ACHN (cell line): ENCODE results near the gene TMEM86B.

Source experiments
- DNase-seq: peaks from one replicate; pipeline ENCODE4 v3.0.0-alpha.2; 2015
- in situ Hi-C: cut with HindIII; loops from 2 replicates; pipeline ENCODE4 v1.10.0; 2017; ENCODE audit warnings: low sequenced_read_pairs, low pct_ligation_motif_present, low pct_unique_long_range_greater_than_20kb

Gene TMEM86B

DNA sequence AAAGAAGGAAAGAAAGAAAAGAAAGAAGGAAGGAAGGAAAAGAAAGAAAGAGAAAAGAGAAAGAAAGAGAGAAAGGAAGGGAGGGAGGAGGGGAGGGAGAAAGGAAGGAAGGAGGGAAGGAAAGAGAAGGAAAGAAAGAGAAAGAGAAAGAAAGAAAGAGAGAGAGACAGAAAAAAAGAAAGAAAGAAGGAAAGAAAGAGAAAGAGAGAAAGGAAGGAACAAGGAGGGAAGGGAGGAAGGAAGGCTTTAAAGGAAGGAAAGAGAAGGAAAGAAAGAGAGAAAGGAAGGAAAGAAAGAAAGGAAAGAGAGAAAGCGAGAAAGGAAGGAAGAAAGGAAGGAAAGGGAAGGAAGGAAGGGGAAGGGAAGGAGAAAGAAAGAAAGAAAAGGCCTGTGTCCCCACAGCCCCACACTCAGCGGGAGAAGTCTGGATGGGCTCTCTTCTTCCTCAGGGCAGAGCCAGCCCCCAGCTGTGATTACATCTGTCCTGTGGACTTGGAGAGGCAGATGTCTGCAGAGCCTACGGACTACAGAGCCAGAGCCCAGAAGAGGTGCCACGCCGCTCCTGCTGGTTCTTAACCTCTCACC is 28.9 kb downstream of the TMEM86B start:
- in situ Hi-C loops, result no loop called here
- DNase-seq, result no peak

DNA sequence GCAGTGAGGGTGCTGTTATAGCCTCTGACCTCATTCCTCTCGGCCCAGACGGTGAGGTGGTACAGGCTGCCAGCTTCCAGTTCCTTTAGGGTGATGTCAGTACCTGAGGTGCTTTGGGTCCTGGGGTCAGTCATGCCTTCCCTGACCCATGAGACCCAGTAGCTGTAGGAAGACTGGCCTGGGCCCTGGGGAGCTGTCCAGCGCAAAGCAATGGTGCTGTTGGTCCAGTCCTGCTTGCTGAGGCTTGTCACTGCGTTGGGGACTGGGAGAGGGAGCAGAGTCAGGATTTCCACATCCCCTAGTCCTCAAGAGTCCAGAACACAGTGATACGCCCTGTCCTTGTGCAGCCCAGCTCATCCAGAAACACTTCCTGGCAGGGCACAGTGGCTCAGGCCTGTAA is 29.9 kb downstream of the TMEM86B start:
- in situ Hi-C loops, result no loop called here
- no peak for DNase-seq

- DNase-seq, result no peak
- in situ Hi-C loops, result no loop called here
Measured at GRCh38 chr19:55197528-55197927, 31.0 kb downstream of the TMEM86B start.

GRCh38 chr19:55196803-55197202 is 31.8 kb downstream of the TMEM86B start:
- in situ Hi-C loops, result no loop called here
- DNase-seq, result no peak

GRCh38 chr19:55193481-55193880 is 35.1 kb downstream of the TMEM86B start:
- DNase-seq, result no peak
- in situ Hi-C loops, result no loop called here

DNA sequence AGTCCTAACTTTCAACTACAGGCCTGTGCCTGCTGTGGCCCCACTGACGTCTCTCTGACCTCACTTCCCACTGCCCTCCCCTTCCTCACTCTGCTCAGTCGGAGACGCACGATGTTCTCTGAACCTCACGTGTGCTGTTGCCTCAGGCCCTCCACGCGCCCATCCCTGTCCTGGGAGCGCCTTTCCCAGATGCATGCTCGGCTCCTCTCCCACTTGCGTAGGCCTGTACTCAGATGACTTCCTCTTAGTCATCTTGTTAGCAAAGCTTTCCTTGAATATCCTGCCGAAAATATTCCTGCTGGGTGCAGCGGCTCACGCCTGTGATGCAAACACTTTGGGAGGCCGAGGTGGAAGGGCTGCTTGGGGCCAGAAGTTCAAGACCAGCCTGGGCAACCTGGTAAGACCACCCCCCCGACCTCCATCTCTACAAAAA is 39.1 kb downstream of the TMEM86B start:
- in situ Hi-C loops, result no loop called here
- DNase-seq, result peak; percentile 66

DNA sequence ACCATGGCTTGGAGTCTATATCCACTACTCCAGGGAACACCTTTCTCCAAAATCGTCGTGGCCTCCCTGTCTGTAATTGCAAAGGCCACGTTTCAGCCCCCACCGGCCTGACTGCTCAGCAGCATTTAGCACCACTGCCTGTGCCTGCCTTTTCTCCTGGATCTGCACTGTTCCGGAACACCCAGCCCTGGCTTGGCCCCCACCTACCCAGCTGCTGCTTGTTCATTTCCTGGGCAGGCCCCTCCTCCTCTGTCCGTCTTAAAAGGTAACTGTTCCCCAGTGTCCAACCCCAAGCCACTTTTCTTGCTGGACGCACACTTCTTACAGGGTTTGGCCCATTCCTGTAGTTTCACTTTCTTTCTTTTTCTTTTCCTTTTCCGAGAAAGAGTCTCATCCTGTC is 39.9 kb downstream of the TMEM86B start:
- in situ Hi-C loops, result no loop called here
- no peak for DNase-seq

- in situ Hi-C loops, result no loop called here
- DNase-seq, result no peak
Measured at GRCh38 chr19:55186080-55186479, 42.5 kb downstream of the TMEM86B start.

DNA sequence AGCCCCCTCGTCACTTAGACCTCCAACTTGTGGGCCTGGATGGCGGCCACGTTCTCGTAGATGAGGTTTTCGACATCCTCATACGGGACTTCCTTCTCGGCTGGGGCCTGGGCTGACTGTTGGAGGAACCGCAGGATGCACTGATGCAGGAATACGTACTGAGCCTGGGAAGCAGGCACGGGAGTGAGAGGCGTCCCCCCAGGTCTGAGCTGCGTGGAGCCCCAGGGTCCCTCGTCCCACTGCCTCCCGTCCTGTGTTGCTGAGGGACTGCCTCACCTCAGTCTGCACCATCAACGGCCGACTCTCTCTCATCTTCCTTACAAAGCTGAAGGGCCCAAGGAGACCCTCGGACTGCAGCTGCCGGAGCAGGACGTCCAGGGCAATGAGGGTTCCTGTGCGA is 46.8 kb downstream of the TMEM86B start:
- in situ Hi-C loops, result no loop called here

DNA sequence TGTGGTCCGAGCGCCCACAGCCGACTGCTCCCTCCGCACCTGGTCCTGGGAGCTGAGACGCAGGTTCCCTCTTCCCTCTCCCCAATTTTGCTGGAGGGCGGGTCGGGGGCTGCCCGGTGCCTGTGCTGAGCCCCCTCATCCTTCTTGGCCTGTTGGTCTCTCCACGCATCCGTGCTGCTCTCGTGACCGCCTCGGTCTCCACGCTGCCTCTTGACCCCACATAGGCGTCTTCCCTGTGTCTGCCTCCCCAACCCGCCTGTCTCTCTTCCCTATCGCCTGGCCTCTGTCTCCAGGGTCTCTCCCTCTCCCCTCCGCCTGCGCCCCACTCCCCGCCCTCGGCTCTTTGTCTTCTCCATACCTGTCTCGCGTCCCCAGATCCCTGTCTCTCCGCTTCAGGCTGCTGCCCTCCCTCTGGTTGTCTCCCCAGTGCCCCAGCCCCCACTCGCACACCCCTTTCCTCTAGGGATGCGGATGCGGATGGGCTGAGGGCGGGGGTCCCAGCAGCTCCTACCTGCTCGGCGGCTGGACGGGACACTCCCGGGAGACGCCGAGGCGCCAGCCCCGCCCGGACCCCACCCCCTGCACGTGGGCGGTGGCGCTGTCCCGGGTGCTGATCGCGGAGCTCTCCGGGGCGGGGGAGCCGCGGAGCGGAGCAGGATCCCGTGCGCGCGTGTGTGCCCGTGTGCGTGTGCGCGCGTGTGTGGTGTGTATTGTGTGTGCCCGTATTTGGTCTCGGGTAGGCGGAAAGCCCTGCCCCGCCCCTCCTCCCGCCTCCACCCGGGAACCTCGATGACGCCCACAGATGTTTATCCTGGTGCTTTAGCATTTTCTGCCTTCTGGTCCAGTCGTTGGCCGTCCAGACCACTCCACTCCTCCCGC is 48.7 kb downstream of the TMEM86B start, which contains the start of gene SYT5:
SYT5 (minus strand) TSS at position 684 of the 879 bp plus-strand sequence. CDS start 1,248 bp downstream, outside the sequence.
- peak; percentile 41 for DNase-seq
- in situ Hi-C loops, result no loop called here

More for the DNA sequence above, 46.8 kb downstream of the TMEM86B start:
- DNase-seq, result no peak

GRCh38 chr19:55178781-55179599 is 49.6 kb downstream of the TMEM86B start:
- in situ Hi-C loops, result no loop called here
- peak; percentile 25 for DNase-seq
